Endothelial cell of umbilical vein (primary cell): ENCODE measurements around the gene ELOVL2. TPM values are rescaled to one million over a fixed set of nuclear protein-coding genes. Genes with fewer than 3 reads are reported as not detected.

Source experiments
- BruUV-seq: library from RNA; stranded (reverse); fragments of 400-500 nt; replicated peaks from 2 replicates; lab custom pipeline; 2021; lab: Mats Ljungman, UMichigan
- CTCF ChIA-PET: fragments of 300-600, 350-600 bp; sonication (Branson Sonifier 250); formaldehyde crosslinking; loops from one replicate; lab custom pipeline; 2021; ENCODE audit warnings: antibody characterized with exemption, inconsistent platforms; lab: Charles Lee
- POLR2A ChIA-PET: fragments of 300-600, 350-600 bp; sonication (Branson Sonifier 250); formaldehyde crosslinking; loops from one replicate; lab custom pipeline; 2021; ENCODE audit warnings: antibody characterized with exemption, inconsistent platforms; lab: Charles Lee
- DNase-seq: peaks from one replicate; pipeline ENCODE4 v3.0.0-alpha.2; 2011; ENCODE audit warnings: low read depth, low spot score
- FAIRE-seq: peaks from 2 replicates; lab custom pipeline; 2011; peaks lifted over from hg19 to GRCh38; lab: Jason Lieb, UNC
- H2AFZ ChIP-seq: 2 replicates; pipeline ENCODE4 v1.6.0; 2012; ENCODE audit warnings: low read depth, low read length, control low read depth, inconsistent platforms
- H3K27ac ChIP-seq: 2 replicates; pipeline ENCODE4 v1.5.1; 2011; ENCODE audit warnings: low read depth, mild to moderate bottlenecking, control low read depth, low read length, moderate library complexity; ENCODE audit not compliant: insufficient read depth
- H3K27me3 ChIP-seq, 2 experiments: 2 replicates each; pipeline versions ENCODE4 v1.6.0 to v1.6.1; 2011; ENCODE audit warnings: low read length in 2 of 2, mixed read lengths in 1 of 2; ENCODE audit not compliant: control insufficient read depth in 2 of 2, insufficient read depth in 2 of 2
- H3K36me3 ChIP-seq, 2 experiments: 2 replicates in 1 of 2; 3 replicates in 1 of 2; pipeline ENCODE4 v1.5.1; 2011; ENCODE audit warnings: low read length in 2 of 2, mild to moderate bottlenecking in 1 of 2, moderate library complexity in 1 of 2; ENCODE audit not compliant: control insufficient read depth in 2 of 2, insufficient read depth in 2 of 2; ENCODE audit errors: extremely low read depth in 1 of 2
- H3K4me1 ChIP-seq: 3 replicates; pipeline ENCODE4 v1.5.1; 2011; ENCODE audit warnings: mild to moderate bottlenecking, low read length; ENCODE audit not compliant: control insufficient read depth, insufficient read depth; ENCODE audit errors: extremely low read depth
- H3K4me2 ChIP-seq: 2 replicates; pipeline ENCODE4 v1.6.1; 2011; ENCODE audit warnings: low read length, control low read depth, mixed read lengths; ENCODE audit not compliant: insufficient read depth
- H3K4me3 ChIP-seq, 3 experiments: fragments of 200-600 bp in 1 of 3; sonication (generic), shearing (Covaris generic) in 1 of 3; replicated peaks in 1 of 3; 2 replicates each; pipeline ENCODE4 v1.5.1; 2011 to 2016; ENCODE audit warnings: control low read depth in 3 of 3, low read length in 3 of 3, mild to moderate bottlenecking in 2 of 3, inconsistent platforms in 1 of 3, low read depth in 1 of 3, moderate library complexity in 1 of 3; ENCODE audit not compliant: insufficient read depth in 1 of 3
- H3K79me2 ChIP-seq: 2 replicates; pipeline ENCODE4 v1.6.0; 2012; ENCODE audit warnings: low read length, inconsistent platforms; ENCODE audit not compliant: control insufficient read depth, insufficient read depth
- H3K9ac ChIP-seq: replicated peaks from 2 replicates; pipeline ENCODE3; 2011; ENCODE audit warnings: low read length, control low read depth; ENCODE audit not compliant: insufficient read depth; ENCODE audit errors: extremely low read depth
- H3K9me1 ChIP-seq: replicated peaks from 3 replicates; pipeline ENCODE4 v1.6.0; 2011; ENCODE audit warnings: mild to moderate bottlenecking, low read length; ENCODE audit not compliant: control insufficient read depth, insufficient read depth; ENCODE audit errors: extremely low read depth
- H3K9me3 ChIP-seq: replicated peaks from 2 replicates; pipeline ENCODE4 v1.5.1; 2012; ENCODE audit warnings: low read length, inconsistent platforms; ENCODE audit not compliant: control insufficient read depth, insufficient read depth
- H4K20me1 ChIP-seq: replicated peaks from 2 replicates; pipeline ENCODE3; 2011; ENCODE audit warnings: mild to moderate bottlenecking, low read length; ENCODE audit not compliant: control insufficient read depth, insufficient read depth; ENCODE audit errors: extremely low read depth
- EZH2 ChIP-seq: IDR thresholded peaks from 2 replicates; pipeline ENCODE4 v1.6.1; 2012; ENCODE audit warnings: borderline replicate concordance, low read depth, mild to moderate bottlenecking, moderate library complexity, low read length, inconsistent platforms; ENCODE audit not compliant: severe bottlenecking
- FOS ChIP-seq: IDR thresholded peaks from 2 replicates; pipeline ENCODE4 v1.6.1; 2011; ENCODE audit warnings: mild to moderate bottlenecking, low read length, moderate library complexity, borderline replicate concordance; ENCODE audit not compliant: insufficient read depth
- GATA2 ChIP-seq: IDR thresholded peaks from 2 replicates; pipeline ENCODE4 v1.7.0; 2011; ENCODE audit warnings: low read depth, mild to moderate bottlenecking, moderate library complexity, mixed read lengths, low read length; ENCODE audit not compliant: insufficient read length, insufficient read depth
- JUN ChIP-seq: IDR thresholded peaks from 2 replicates; pipeline ENCODE4 v1.6.1; 2011; ENCODE audit warnings: borderline replicate concordance, low read depth; ENCODE audit not compliant: insufficient read length, insufficient read depth
- MYC ChIP-seq: IDR thresholded peaks from one replicate; pipeline ENCODE4 v1.6.1; 2011; ENCODE audit warnings: mild to moderate bottlenecking, low read depth, low read length
- POLR2A ChIP-seq: IDR thresholded peaks from 2 replicates; pipeline ENCODE4 v1.6.1; 2012; ENCODE audit warnings: low read depth, mild to moderate bottlenecking, control low read depth, low read length
- POLR2AphosphoS5 ChIP-seq: IDR thresholded peaks from 2 replicates; pipeline ENCODE4 v1.6.1; 2012; ENCODE audit warnings: low read depth, mild to moderate bottlenecking, control low read depth, low read length, moderate library complexity; ENCODE audit not compliant: insufficient read depth
- dilution Hi-C: fragments of 300-500 bp; cut with MboI; formaldehyde crosslinking; loops from one replicate; pipeline ENCODE4 v1.15.0; 2019; ENCODE audit warnings: low sequenced_read_pairs; ENCODE audit not compliant: extremely low pct_ligation_motif_present
- intact Hi-C: fragments of 100-400 bp; cut with micrococcal nuclease; formaldehyde crosslinking; loops from one replicate; pipeline ENCODE4 v1.10.0; 2022
- polyA plus RNA-seq, 4 experiments: library from polyadenylated mRNA; depleted of rRNA in 3 of 4; stranded (reverse) in 3 of 4; unstranded in 1 of 4; fragments of >200 nt; gene quantifications; 2 replicates each; pipeline versions ENCODE4 v1.2.1 to v1.2.3, GENCODE V29; 2011 to 2012; ENCODE audit warnings: missing spikeins in 1 of 4
- total RNA-seq: library from RNA; stranded (reverse); gene quantifications from 2 replicates; pipeline ENCODE4 v1.2.3, GENCODE V29; 2021
- TF ChIP-seq, protein P1 (sequence below), 2 donors: IDR thresholded peaks; 1 replicate in 1 of 2; 2 replicates in 1 of 2; pipeline ENCODE4 v1.5.1; 2011; ENCODE audit warnings: low read length in 2 of 2, mild to moderate bottlenecking in 2 of 2, moderate library complexity in 2 of 2, control low read depth in 1 of 2, inconsistent platforms in 1 of 2, low read depth in 1 of 2; ENCODE audit not compliant: insufficient read depth in 1 of 2; ENCODE audit errors: extremely low read depth in 1 of 2
- TF ChIP-seq, protein P2 (sequence below): IDR thresholded peaks from 2 replicates; pipeline ENCODE4 v1.6.1; 2011; ENCODE audit not compliant: insufficient read depth, insufficient read length

Gene ELOVL2
- total and polyA plus RNA-seq, 2 donors (not counting 3 experiments of a cell fraction or from before 2014, with no cell fraction given): not detected

GRCh38 chr6:11035616-11036350, 8.3 kb downstream of the ELOVL2 start:
- CTCF ChIA-PET: no interaction called here
- POLR2A ChIA-PET: no interaction called here
- intact Hi-C loops (no loop called here), dilution Hi-C loops (no loop called here)
- H4K20me1 ChIP-seq: no peaks in the 10 kb centered on the region
- BruUV-seq: no TSS peak
- H3K79me2 ChIP-seq: no peaks in the 10 kb centered on the region
- TF ChIP-seq POLR2AphosphoS5 (no peak), JUN (no peak), GATA2 (no peak), POLR2A (no peak), FOS (no peak), EZH2 (no peak), MYC (no peak)
- TF ChIP-seq, protein P1, sequence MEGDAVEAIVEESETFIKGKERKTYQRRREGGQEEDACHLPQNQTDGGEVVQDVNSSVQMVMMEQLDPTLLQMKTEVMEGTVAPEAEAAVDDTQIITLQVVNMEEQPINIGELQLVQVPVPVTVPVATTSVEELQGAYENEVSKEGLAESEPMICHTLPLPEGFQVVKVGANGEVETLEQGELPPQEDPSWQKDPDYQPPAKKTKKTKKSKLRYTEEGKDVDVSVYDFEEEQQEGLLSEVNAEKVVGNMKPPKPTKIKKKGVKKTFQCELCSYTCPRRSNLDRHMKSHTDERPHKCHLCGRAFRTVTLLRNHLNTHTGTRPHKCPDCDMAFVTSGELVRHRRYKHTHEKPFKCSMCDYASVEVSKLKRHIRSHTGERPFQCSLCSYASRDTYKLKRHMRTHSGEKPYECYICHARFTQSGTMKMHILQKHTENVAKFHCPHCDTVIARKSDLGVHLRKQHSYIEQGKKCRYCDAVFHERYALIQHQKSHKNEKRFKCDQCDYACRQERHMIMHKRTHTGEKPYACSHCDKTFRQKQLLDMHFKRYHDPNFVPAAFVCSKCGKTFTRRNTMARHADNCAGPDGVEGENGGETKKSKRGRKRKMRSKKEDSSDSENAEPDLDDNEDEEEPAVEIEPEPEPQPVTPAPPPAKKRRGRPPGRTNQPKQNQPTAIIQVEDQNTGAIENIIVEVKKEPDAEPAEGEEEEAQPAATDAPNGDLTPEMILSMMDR (IDR thresholded peaks at IDR 0.05; ENCODE audit: extremely low read depth in 1 of 2, insufficient read depth in 1 of 2, low read depth in 1 of 2, low read length in 2 of 2): no peak
- TF ChIP-seq, protein P2, sequence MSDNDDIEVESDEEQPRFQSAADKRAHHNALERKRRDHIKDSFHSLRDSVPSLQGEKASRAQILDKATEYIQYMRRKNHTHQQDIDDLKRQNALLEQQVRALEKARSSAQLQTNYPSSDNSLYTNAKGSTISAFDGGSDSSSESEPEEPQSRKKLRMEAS: no peak
- H3K9ac ChIP-seq: no peak overlapping the region
- no peak overlapping the region for H2AFZ ChIP-seq
- DNase-seq: no peak
- no peak overlapping the region for H3K4me3 ChIP-seq
- H3K27ac ChIP-seq: no peak overlapping the region
- H3K9me1 ChIP-seq: no peaks in the 10 kb centered on the region
- no peak overlapping the region for H3K4me2 ChIP-seq
- H3K4me1 ChIP-seq: no peaks in the 10 kb centered on the region
- no peaks in the 10 kb centered on the region for H3K9me3 ChIP-seq
- peaks cover 13 to 39% of the 10 kb centered on the region in 2 experiments for H3K27me3 ChIP-seq
- no peak for FAIRE-seq
- no peaks in the 10 kb centered on the region for H3K36me3 ChIP-seq
